Hepatocyte (in vitro differentiated cells): ENCODE results near the gene KCNJ1.

Source experiments
- CTCF ChIP-seq: fragments of 200-600 bp; sonication (generic); IDR thresholded peaks from 2 replicates; pipeline ENCODE4 v1.5.1; 2016; ENCODE audit warnings: antibody characterized with exemption, mild to moderate bottlenecking; ENCODE audit not compliant: poor library complexity
- EZH2 ChIP-seq: fragments of 200-600 bp; sonication (generic); IDR thresholded peaks from 2 replicates; pipeline ENCODE4 v1.6.1; 2016; ENCODE audit warnings: antibody characterized with exemption, mild to moderate bottlenecking, borderline replicate concordance
- EZH2phosphoT487 ChIP-seq: fragments of 200-600 bp; sonication (generic); IDR thresholded peaks from one replicate; pipeline ENCODE4 v1.6.1; 2018; ENCODE audit warnings: antibody characterized with exemption, mild to moderate bottlenecking, low read depth, moderate library complexity; ENCODE audit not compliant: unreplicated experiment, severe bottlenecking

- TF ChIP-seq CTCF, result no peak
- TF ChIP-seq EZH2, result no peak
- TF ChIP-seq EZH2phosphoT487, result no peak
Measured at GRCh38 chr11:128806506-128807261, 60.4 kb downstream of the KCNJ1 start.
